K562 (cell line): ENCODE data around the gene B3GAT3. TPM values are rescaled to one million over a fixed set of nuclear protein-coding genes. Genes with fewer than 3 reads are reported as not detected.
A peak's percentile ranks its signal among the peaks of the same experiment; 100 is the strongest.

Experiments used
- C11orf30 ChIP-seq: fragments of 450-650 bp; IDR thresholded peaks from 2 replicates; pipeline ENCODE4 v1.6.1; 2016; ENCODE audit warnings: low read depth, mild to moderate bottlenecking
- CCNT2 ChIP-seq: IDR thresholded peaks from 2 replicates; pipeline ENCODE4 v1.6.1; 2011; ENCODE audit warnings: borderline replicate concordance, low read depth, mild to moderate bottlenecking, moderate library complexity, mixed read lengths, low read length; ENCODE audit not compliant: insufficient read length; ENCODE audit errors: extremely low read depth
- CHD1 ChIP-seq: fragments of 200-600 bp; sonication (generic); IDR thresholded peaks from one replicate; pipeline ENCODE4 v1.6.1; 2012; ENCODE audit warnings: mild to moderate bottlenecking, moderate library complexity, low read length, inconsistent platforms
- CXXC5 ChIP-seq: fragments of 250-450 bp; sonication (Bioruptor Pico); IDR thresholded peaks from 2 replicates; pipeline ENCODE4 v1.8.0; 2022; ENCODE audit warnings: inconsistent platforms, mild to moderate bottlenecking, moderate library complexity
- E2F1 ChIP-seq: sonication (generic); formaldehyde crosslinking; IDR thresholded peaks from 2 replicates; pipeline ENCODE4 v1.8.1; 2023; ENCODE audit warnings: mild to moderate bottlenecking, missing genetic modification reagents, moderate library complexity
- ESRRB ChIP-seq: fragments of 250-450 bp; sonication (Bioruptor Pico); IDR thresholded peaks from 2 replicates; pipeline ENCODE4 v1.5.0; 2020; ENCODE audit warnings: mild to moderate bottlenecking, moderate library complexity, borderline replicate concordance
- GTF2B ChIP-seq: IDR thresholded peaks from 2 replicates; pipeline ENCODE4 v1.6.1; 2011; ENCODE audit not compliant: insufficient read length; ENCODE audit errors: extremely low read depth
- MECOM ChIP-seq: fragments of 250-450 bp; sonication (Bioruptor Pico); IDR thresholded peaks from 2 replicates; pipeline ENCODE4 v1.8.0; 2022; ENCODE audit warnings: inconsistent platforms
- MTA1 ChIP-seq: fragments of 450-650 bp; IDR thresholded peaks from 2 replicates; pipeline ENCODE4 v1.6.1; 2017; ENCODE audit warnings: borderline replicate concordance
- NR2C1 ChIP-seq, 2 experiments: fragments of 450-650 bp; IDR thresholded peaks; 2 replicates each; pipeline ENCODE4 v1.6.1; 2017; ENCODE audit warnings: mild to moderate bottlenecking in 2 of 2, antibody characterized with exemption in 1 of 2, inconsistent platforms in 1 of 2, missing compliant biosample characterization in 1 of 2, missing genetic modification characterization in 1 of 2
- NR2C2 ChIP-seq, 2 experiments: fragments of 200-800 bp in 1 of 2; sonication (Bioruptor generic) in 1 of 2; sonication (generic) in 1 of 2; formaldehyde crosslinking in 1 of 2; IDR thresholded peaks; 2 replicates each; pipeline versions ENCODE4 v1.6.1 to v1.8.0; 2016 to 2022; ENCODE audit warnings: mild to moderate bottlenecking in 1 of 2, missing compliant biosample characterization in 1 of 2, missing genetic modification characterization in 1 of 2, missing genetic modification reagents in 1 of 2
- PCBP1 ChIP-seq: fragments of 200-400 bp; formaldehyde crosslinking; IDR thresholded peaks from 2 replicates; pipeline ENCODE4 v1.6.1; 2018; ENCODE audit warnings: mild to moderate bottlenecking, low read depth, low read length; ENCODE audit not compliant: poor library complexity, severe bottlenecking
- RBM34 ChIP-seq: fragments of 200-400 bp; formaldehyde crosslinking; IDR thresholded peaks from 2 replicates; pipeline ENCODE4 v1.6.1; 2018; ENCODE audit warnings: low read length, borderline replicate concordance; ENCODE audit not compliant: insufficient read depth
- RFX1 ChIP-seq: fragments of 450-650 bp; IDR thresholded peaks from 2 replicates; pipeline ENCODE4 v1.6.1; 2016; ENCODE audit warnings: mild to moderate bottlenecking, moderate library complexity
- SFPQ ChIP-seq: fragments of 200-400 bp; formaldehyde crosslinking; IDR thresholded peaks from 2 replicates; pipeline ENCODE4 v1.6.1; 2017; ENCODE audit warnings: mild to moderate bottlenecking, low read depth, low read length, moderate library complexity
- XRCC3 ChIP-seq: fragments of 450-650 bp; IDR thresholded peaks from 2 replicates; pipeline ENCODE4 v1.6.1; 2017; ENCODE audit warnings: mild to moderate bottlenecking, moderate library complexity
- ZFP36 ChIP-seq: fragments of 150-350 bp; IDR thresholded peaks from 2 replicates; pipeline ENCODE4 v1.6.1; 2018; ENCODE audit warnings: low read length, low read depth; ENCODE audit not compliant: partially characterized antibody
- ZKSCAN8 ChIP-seq: fragments of 200-800 bp; sonication (Bioruptor generic); IDR thresholded peaks from 2 replicates; pipeline ENCODE4 v1.6.1; 2016; ENCODE audit warnings: missing genetic modification characterization, missing compliant biosample characterization
- ZNF232 ChIP-seq: sonication (generic); formaldehyde crosslinking; IDR thresholded peaks from 2 replicates; pipeline ENCODE4 v1.8.0; 2022; ENCODE audit warnings: mild to moderate bottlenecking, missing genetic modification reagents
- ZNF76 ChIP-seq: fragments of 250-450 bp; sonication (Bioruptor Pico); IDR thresholded peaks from 2 replicates; pipeline ENCODE4 v1.4.0; 2020; ENCODE audit warnings: mild to moderate bottlenecking, moderate library complexity, borderline replicate concordance
- polyA plus RNA-seq, 8 experiments: library from polyadenylated mRNA; depleted of rRNA in 4 of 8; stranded (reverse) in 5 of 8; unstranded in 3 of 8; fragments of >200 nt; fragmentation: Nextera tagmentation in 2 of 8; fragmentation: Illumina TruSeq in 1 of 8; extraction: Ambion mirVana in 2 of 8; extraction: Trizol in 1 of 8; gene quantifications; 2 replicates each; pipeline versions ENCODE4 v1.2.1 to v1.2.3, GENCODE V29; 2011 to 2014; ENCODE audit warnings: inconsistent platforms in 1 of 8, missing spikeins in 1 of 8
- total RNA-seq, 7 experiments: library from RNA; depleted of rRNA in 6 of 7; stranded (reverse); fragments of >200 nt in 6 of 7; fragmentation: Illumina TruSeq in 2 of 7; extraction: Trizol in 2 of 7; gene quantifications; 2 replicates each; pipeline versions ENCODE4 v1.2.1 to v1.2.3, GENCODE V29; 2011 to 2021; ENCODE audit warnings: low replicate concordance in 1 of 7

The B3GAT3 gene
- total and polyA plus RNA-seq, 9 of the 15 experiments (the other 6 are each of a cell fraction or from before 2014, with no cell fraction given) = 0.30 to 64.0 (median 21.4) TPM

GRCh38 chr11:62669420-62670161 lies 47.8 kb upstream of the B3GAT3 start (continued):
- TF ChIP-seq RBM34 (no peak), CCNT2 (no peak), XRCC3 (no peak), PCBP1 (no peak), ZKSCAN8 (CRISPR knock-in tag) (peak; percentile 90), NR2C1 (IDR thresholded peaks at IDR 0.05) (peak; percentile 65), NR2C1 (tag; IDR thresholded peaks at IDR 0.05) (peak; percentile 54; the same call in 1 of the 2 replicates), ESRRB (CRISPR knock-in tag) (no peak), ZNF232 (CRISPR knock-in tag) (no peak), MTA1 (no peak), C11orf30 (no peak), ZFP36 (no peak), ZNF76 (CRISPR knock-in tag) (no peak), RFX1 (no peak), NR2C2 (CRISPR knock-in tag; IDR thresholded peaks at IDR 0.05) (no peak), NR2C2 (tag; IDR thresholded peaks at IDR 0.05) (peak; percentile 61; the same call in 1 of the 2 replicates), CXXC5 (CRISPR knock-in tag) (0 out of 2 replicates have a peak, but pooled peaks have one; percentile 5), CHD1 (no peak), GTF2B (no peak), SFPQ (no peak), MECOM (CRISPR knock-in tag) (no peak), E2F1 (CRISPR knock-in tag) (peak; percentile 57; the same call in 1 of the 2 replicates)
